Uterus (tissue), 2 donors: ENCODE results near the gene DGCR2.

Experiments
- CTCF ChIP-seq, 4 experiments: fragments of 200-600 bp in 2 of 4; fragments of 450-650 bp in 2 of 4; sonication (generic) in 2 of 4; IDR thresholded peaks; one replicate each; pipeline ENCODE4 v1.5.1; 2016 to 2019; ENCODE audit warnings: antibody characterized with exemption in 4 of 4, mild to moderate bottlenecking in 2 of 4, moderate library complexity in 1 of 4
- POLR2A ChIP-seq, 2 donors: fragments of 450-650 bp; IDR thresholded peaks; one replicate each; pipeline ENCODE4 v1.6.1; 2016; ENCODE audit warnings: antibody characterized with exemption in 2 of 2, mild to moderate bottlenecking in 1 of 2, moderate library complexity in 1 of 2

- TF ChIP-seq CTCF (IDR thresholded peaks at IDR 0.05) (no peak), POLR2A (IDR thresholded peaks at IDR 0.05) (no peak)
Measured at GRCh38 chr22:19105456-19105855, 16.8 kb downstream of the DGCR2 start.
